Stimulated activated CD8-positive, alpha-beta memory T cell treated with anti-CD3 and anti-CD28 coated beads, Interleukin-4, amount 100 ng/mL, for 1 hour (primary cell): ENCODE data around the gene SPRED1.
"Not testable (repeated sequence)": the region's sequence is repeated elsewhere in the genome, so short reads cannot be mapped to it uniquely, and the experiment has no call there.

Source experiments
- DNase-seq, 2 donors: peaks; one replicate each; pipeline ENCODE4 v3.0.0-alpha.2; 2020; ENCODE audit warnings: low read depth in 2 of 2, low spot score in 1 of 2

Gene SPRED1

GRCh38 chr15:38231436-38231835 lies 21.2 kb upstream of the SPRED1 start:
- no peak for DNase-seq

- DNase-seq, result not testable (repeated sequence)
Observed at GRCh38 chr15:38237021-38237420, 15.6 kb upstream of the SPRED1 start.

GRCh38 chr15:38238311-38238710 lies 14.3 kb upstream of the SPRED1 start:
- DNase-seq, result no peak

- DNase-seq, result no peak
Observed at GRCh38 chr15:38242055-38242454, 10.6 kb upstream of the SPRED1 start.

DNA sequence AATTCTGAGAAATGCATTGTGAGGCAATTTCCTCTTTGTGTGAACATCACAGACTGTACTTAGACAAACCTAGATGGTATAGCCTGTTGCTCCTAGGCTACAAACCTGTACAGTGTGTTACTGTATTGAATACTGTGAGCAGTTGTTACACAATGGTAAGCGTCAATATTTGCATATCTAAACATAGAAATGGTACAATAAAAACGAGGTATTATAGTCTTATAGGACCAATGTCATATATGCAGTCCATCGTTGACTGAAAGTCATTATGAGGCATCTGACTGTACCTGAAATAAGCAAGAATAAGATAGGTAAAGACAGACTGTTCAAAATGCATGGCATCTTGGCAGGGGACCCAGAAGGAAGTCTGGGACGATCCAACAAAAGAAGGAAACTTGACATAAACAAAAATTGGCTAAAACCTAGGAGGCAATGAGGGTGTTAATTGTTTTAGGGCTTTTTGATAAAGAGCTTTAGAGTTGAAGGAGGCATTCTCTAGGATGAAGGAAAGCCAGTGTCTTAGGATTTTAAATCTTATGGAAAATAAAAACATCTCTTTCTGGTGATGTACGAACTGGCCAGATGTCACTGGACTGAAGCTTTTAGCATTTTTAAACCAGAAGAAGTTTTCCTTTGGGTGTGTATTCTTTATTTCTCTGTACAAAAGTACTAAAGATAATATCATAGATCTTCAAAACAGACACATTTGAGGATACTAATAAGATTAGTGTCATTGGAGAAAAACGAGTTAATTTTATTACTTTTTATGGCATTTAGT lies 9.2 kb upstream of the SPRED1 start:
- no peak for DNase-seq

DNA sequence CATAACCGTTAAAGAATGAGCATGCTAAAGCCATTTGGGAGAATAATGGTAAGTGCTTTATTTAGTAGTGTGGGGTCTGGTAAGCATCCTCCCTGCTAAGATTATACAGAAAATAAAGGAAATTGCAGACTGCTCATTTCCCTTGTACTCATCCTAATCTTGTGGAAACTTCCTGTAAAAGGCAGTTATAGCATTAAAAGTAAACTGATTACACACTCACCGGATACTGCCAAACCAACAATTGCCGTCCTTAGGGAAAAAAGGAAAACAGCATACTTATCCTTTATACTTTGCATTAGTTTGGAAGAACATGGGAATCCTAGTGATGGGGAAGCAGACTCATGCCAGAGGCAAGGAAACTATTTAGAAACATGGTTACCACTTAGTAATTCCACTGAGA lies 5.3 kb upstream of the SPRED1 start:
- no peak for DNase-seq

- DNase-seq, result no peak
Observed at GRCh38 chr15:38253351-38253781, 730 bp downstream of the SPRED1 start.

DNA sequence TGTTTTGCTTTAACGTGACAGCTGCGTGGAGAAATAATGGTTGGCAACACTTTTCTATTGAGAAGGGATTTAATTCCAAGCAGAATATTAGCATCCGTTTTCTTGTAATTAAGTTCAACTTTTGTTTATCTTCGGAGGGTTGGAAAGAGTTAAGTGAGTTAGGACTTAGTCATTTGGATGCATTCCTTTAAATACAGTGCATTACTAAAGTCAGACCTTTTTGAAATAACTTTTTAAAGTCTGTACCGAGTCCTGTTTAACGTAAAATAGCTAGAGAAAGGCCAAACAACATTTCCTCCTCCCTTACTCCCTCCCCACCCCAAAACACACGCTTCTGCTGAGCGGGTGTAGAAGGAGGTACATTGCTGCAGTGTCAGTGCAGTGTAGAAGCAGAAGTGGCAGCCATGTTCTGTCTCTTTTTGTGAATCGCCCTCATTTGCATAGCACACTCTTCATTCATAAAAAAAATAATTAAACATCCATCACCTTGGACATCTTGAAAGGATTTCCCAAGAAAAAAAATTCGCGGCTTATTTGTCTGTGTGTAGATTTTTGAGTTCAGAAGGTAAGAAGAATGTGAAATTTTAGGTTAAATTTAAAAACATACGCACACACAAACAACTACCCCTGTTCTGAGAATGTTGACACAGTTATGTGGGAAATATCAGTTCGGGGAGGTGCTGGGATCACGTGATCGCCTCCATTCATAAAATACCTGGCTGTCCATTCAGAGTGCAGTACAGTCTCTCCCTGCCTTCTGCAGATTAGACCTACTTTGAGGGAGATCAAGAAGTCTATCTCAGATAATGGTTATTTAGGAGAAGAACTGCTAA lies 1.6 kb downstream of the SPRED1 start:
- DNase-seq, result no peak

DNA sequence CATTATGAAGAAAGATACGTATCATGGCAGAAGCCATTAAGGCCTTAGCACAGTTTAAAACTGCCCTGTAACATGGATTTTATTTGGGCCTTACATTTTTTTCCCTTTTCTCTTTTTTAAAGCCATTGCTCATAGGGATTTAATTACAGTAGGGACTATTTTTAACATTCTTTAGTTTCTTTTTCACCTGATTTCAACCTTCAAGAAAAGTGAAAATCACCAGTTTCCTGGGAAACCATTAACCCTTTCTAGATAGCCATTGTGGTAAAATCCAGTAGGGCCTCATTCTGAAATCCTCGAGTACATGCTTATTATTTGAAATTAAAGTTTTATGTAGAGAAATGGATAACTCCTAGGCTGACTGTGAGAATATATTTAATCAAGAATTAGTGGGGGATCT lies 3.1 kb downstream of the SPRED1 start:
- no peak for DNase-seq

GRCh38 chr15:38257676-38258075 lies 5.0 kb downstream of the SPRED1 start:
- no peak for DNase-seq

DNA sequence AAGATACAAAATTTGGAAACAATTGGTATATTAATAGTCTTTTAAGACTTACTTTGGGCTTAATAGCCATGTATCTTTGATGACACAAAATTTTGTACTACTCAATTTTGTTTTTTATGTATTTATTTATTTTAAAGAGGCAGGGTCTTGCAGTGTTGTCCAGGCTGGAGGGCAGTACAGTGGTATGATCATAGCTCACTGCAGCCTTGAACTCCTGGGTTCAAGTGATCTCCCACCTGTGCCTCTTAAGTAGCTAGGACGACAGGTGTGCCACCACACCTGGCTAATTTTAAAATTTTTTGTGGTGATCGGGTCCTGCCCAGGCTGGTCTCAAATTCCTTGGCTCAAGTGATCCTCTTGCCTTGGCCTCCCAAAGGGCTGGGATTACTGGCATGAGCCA lies 6.5 kb downstream of the SPRED1 start:
- no peak for DNase-seq

DNA sequence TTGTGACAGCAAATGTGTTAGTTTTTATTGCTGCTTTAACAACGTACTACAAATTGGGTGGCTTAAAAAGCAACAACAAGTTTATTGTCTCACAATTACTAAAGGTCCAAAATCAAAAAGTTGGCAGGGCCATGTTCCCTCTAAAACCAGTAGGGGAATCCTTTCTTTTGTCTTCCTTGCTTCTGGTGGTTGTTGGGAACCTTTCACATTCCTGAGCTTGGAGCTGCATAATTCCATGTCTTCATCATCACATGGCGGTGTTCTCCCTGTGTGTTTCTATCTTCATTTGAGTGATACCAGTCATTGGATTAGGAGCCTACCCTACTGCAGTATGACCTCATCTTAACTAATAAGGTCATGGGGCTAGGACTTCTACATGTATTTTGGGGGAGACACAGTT lies 7.4 kb downstream of the SPRED1 start:
- DNase-seq, result no peak

GRCh38 chr15:38263251-38263650 lies 10.6 kb downstream of the SPRED1 start:
- DNase-seq, result no peak

DNA sequence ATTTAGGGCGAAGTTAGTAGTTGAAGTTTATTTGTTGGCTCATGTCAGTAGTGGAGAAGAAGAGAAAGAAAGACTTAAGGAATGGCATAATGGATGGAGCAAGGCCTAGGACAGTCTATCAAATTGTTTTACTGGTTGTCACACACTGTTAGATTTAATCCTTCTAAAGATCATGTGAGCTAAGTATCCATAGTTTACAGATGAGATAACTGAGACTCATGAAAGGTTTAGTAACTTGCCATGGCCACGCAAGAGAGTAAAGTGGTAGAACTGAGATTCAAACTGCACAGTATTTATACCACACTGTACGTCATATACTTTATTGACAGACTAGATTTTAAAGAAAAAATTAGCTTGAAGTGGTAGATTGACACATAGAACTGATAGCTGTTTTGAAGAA lies 11.4 kb downstream of the SPRED1 start:
- no peak for DNase-seq

GRCh38 chr15:38266247-38266986 lies 13.8 kb downstream of the SPRED1 start:
- no peak for DNase-seq

- no peak for DNase-seq
Observed at GRCh38 chr15:38267421-38268022, 14.9 kb downstream of the SPRED1 start.

DNA sequence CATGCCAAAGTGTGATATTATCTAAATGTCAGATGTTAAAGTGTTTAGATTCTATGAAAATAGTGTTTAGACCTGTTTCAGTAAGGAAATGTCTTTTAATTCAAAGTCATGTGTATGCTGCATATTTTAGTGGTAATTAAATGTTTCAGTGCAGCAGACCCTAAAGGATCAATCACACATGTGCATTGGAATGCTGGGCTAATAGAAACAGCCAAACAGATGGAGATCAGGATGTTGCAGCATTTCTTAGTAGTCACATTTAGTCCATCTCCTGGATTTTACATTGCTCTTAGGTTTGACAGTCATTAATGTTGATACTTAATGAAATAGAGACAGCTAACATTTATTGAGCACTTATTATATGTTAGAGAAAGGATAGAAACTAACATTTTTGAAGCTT lies 18.5 kb downstream of the SPRED1 start:
- no peak for DNase-seq

GRCh38 chr15:38271895-38272294 lies 19.3 kb downstream of the SPRED1 start:
- no peak for DNase-seq

- not testable (repeated sequence) for DNase-seq
Observed at GRCh38 chr15:38272431-38272830, 19.8 kb downstream of the SPRED1 start.

DNA sequence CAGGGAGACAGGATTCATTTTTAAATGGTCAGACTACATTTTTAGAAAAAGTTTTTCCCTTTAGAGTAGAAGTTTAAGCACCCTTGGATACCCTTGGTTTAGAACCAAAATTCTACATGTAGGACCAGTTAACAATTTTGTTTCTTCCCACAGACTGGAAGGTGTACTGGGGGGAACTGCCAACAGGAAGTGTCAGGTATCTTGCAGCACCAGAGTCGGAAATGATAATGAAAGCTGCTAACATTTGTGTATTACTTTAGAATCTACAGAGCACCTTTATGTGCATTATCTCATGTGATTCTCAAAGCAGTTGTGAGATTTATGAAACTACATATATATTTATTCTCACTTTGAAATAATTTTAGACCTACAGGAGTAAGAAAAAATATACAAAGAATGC lies 21.5 kb downstream of the SPRED1 start:
- no peak for DNase-seq

- no peak for DNase-seq
Observed at GRCh38 chr15:38275959-38276358, 23.3 kb downstream of the SPRED1 start.
